H9 (cell line): ENCODE data around the gene IQCE. TPM values are rescaled to one million over a fixed set of nuclear protein-coding genes. Genes with fewer than 3 reads are reported as not detected.

ENCODE experiments used
- DNase-seq: peaks from one replicate; pipeline ENCODE4 v3.0.0-alpha.2; 2017
- H2AFZ ChIP-seq: one replicate; pipeline ENCODE4 v1.6.1; 2013; ENCODE audit warnings: mild to moderate bottlenecking, low read length, control low read depth, moderate library complexity
- H2AK5ac ChIP-seq: 2 replicates; pipeline ENCODE4 v1.6.1; 2013; ENCODE audit warnings: low read length, control low read depth, mixed read lengths; ENCODE audit not compliant: insufficient read length
- H2BK120ac ChIP-seq: one replicate; pipeline ENCODE4 v1.6.1; 2013; ENCODE audit warnings: low read depth, mild to moderate bottlenecking, low read length, control low read depth, inconsistent platforms; ENCODE audit not compliant: poor library complexity, severe bottlenecking
- H2BK12ac ChIP-seq: 2 replicates; pipeline ENCODE4 v1.6.1; 2013; ENCODE audit warnings: low read length, control low read depth, mixed read lengths, low read depth; ENCODE audit not compliant: insufficient read length
- H2BK15ac ChIP-seq: 2 replicates; pipeline ENCODE4 v1.6.1; 2013; ENCODE audit warnings: low read depth, low read length, control low read depth
- H2BK20ac ChIP-seq: one replicate; pipeline ENCODE4 v1.6.1; 2013; ENCODE audit warnings: low read depth, mild to moderate bottlenecking, low read length, control low read depth, inconsistent platforms; ENCODE audit not compliant: poor library complexity, severe bottlenecking
- H2BK5ac ChIP-seq: 2 replicates; pipeline ENCODE4 v1.6.1; 2013; ENCODE audit warnings: low read length, control low read depth, mixed read lengths; ENCODE audit not compliant: insufficient read length
- H3K14ac ChIP-seq: 2 replicates; pipeline ENCODE4 v1.6.1; 2013; ENCODE audit warnings: low read length, control low read depth; ENCODE audit not compliant: insufficient read depth
- H3K18ac ChIP-seq: 2 replicates; pipeline ENCODE4 v1.6.1; 2013; ENCODE audit warnings: low read depth, mild to moderate bottlenecking, mixed read lengths, low read length, control low read depth; ENCODE audit not compliant: insufficient read length
- H3K23ac ChIP-seq: 2 replicates; pipeline ENCODE4 v1.6.1; 2013; ENCODE audit warnings: low read length, control low read depth, mixed read lengths, low read depth; ENCODE audit not compliant: insufficient read length
- H3K23me2 ChIP-seq: 2 replicates; pipeline ENCODE4 v1.6.1; 2013; ENCODE audit warnings: low read depth, mild to moderate bottlenecking, mixed read lengths, low read length, control low read depth; ENCODE audit not compliant: insufficient read length, poor library complexity, severe bottlenecking
- H3K27ac ChIP-seq: 2 replicates; pipeline ENCODE4 v1.5.1; 2013; ENCODE audit warnings: low read length, control low read depth, mixed read lengths, low read depth; ENCODE audit not compliant: insufficient read length
- H3K27me3 ChIP-seq: 2 replicates; pipeline ENCODE4 v1.6.1; 2013; ENCODE audit warnings: low read length, control low read depth, inconsistent platforms; ENCODE audit not compliant: insufficient read depth
- H3K4ac ChIP-seq: 2 replicates; pipeline ENCODE4 v1.6.1; 2013; ENCODE audit warnings: low read depth, mild to moderate bottlenecking, control low read depth, inconsistent platforms, low read length, moderate library complexity
- H3K4me1 ChIP-seq: 2 replicates; pipeline ENCODE4 v1.6.1; 2013; ENCODE audit warnings: low read length, control low read depth, inconsistent platforms; ENCODE audit not compliant: insufficient read depth
- H3K4me2 ChIP-seq: 2 replicates; pipeline ENCODE4 v1.6.1; 2013; ENCODE audit warnings: low read length, control low read depth, mixed read lengths; ENCODE audit not compliant: insufficient read length, insufficient read depth
- H3K56ac ChIP-seq: 2 replicates; pipeline ENCODE4 v1.6.1; 2013; ENCODE audit warnings: low read depth, mild to moderate bottlenecking, mixed read lengths, low read length, control low read depth; ENCODE audit not compliant: insufficient read length
- H3K79me1 ChIP-seq: 2 replicates; pipeline ENCODE4 v1.6.1; 2013; ENCODE audit warnings: low read depth, mild to moderate bottlenecking, moderate library complexity, low read length, control low read depth, inconsistent platforms; ENCODE audit not compliant: insufficient read depth, poor library complexity, severe bottlenecking
- H3K79me2 ChIP-seq: 2 replicates; pipeline ENCODE4 v1.6.1; 2013; ENCODE audit warnings: low read length, control low read depth, inconsistent platforms; ENCODE audit not compliant: insufficient read depth
- H3K9ac ChIP-seq: 2 replicates; pipeline ENCODE4 v1.6.1; 2013; ENCODE audit warnings: low read length, control low read depth, mixed read lengths; ENCODE audit not compliant: insufficient read length; ENCODE audit errors: extremely low read depth
- H3K9me3 ChIP-seq: one replicate; pipeline ENCODE4 v1.6.1; 2013; ENCODE audit warnings: low read depth, low read length, inconsistent platforms; ENCODE audit not compliant: control insufficient read depth
- H3T11ph ChIP-seq: one replicate; pipeline ENCODE4 v1.6.1; 2013; ENCODE audit warnings: mild to moderate bottlenecking, low read length, control low read depth, inconsistent platforms
- H4K20me1 ChIP-seq: one replicate; pipeline ENCODE4 v1.6.1; 2013; ENCODE audit not compliant: control insufficient read depth, insufficient read length, insufficient read depth
- H4K5ac ChIP-seq: 2 replicates; pipeline ENCODE4 v1.6.1; 2013; ENCODE audit warnings: low read depth, mild to moderate bottlenecking, mixed read lengths, low read length, control low read depth; ENCODE audit not compliant: insufficient read length
- H4K8ac ChIP-seq: replicated peaks from 2 replicates; pipeline ENCODE4 v1.6.1; 2013; ENCODE audit warnings: low read length, control low read depth, mixed read lengths, low read depth; ENCODE audit not compliant: insufficient read length
- H4K91ac ChIP-seq: 2 replicates; pipeline ENCODE4 v1.6.1; 2013; ENCODE audit warnings: low read depth, mild to moderate bottlenecking, moderate library complexity, mixed read lengths, low read length, control low read depth; ENCODE audit not compliant: insufficient read length
- H3K27ac Mint-ChIP-seq, 3 experiments: 2 replicates in 2 of 3; 3 replicates in 1 of 3; pipeline ENCODE4 v1.8.0; 2020 to 2021; ENCODE audit warnings: mixed read lengths in 3 of 3, mild to moderate bottlenecking in 1 of 3, moderate library complexity in 1 of 3
- H3K27me3 Mint-ChIP-seq: 2 replicates; pipeline ENCODE4 v1.8.0; 2021; ENCODE audit warnings: low read depth, mild to moderate bottlenecking, moderate library complexity, mixed read lengths
- H3K36me3 Mint-ChIP-seq, 3 experiments: 2 replicates in 2 of 3; 3 replicates in 1 of 3; pipeline ENCODE4 v1.8.0; 2020 to 2021; ENCODE audit warnings: low read depth in 3 of 3, mixed read lengths in 3 of 3; ENCODE audit not compliant: insufficient read depth in 1 of 3
- H3K4me1 Mint-ChIP-seq, 2 experiments: 2 replicates each; pipeline ENCODE4 v1.8.0; 2020; ENCODE audit warnings: mixed read lengths in 2 of 2
- H3K4me3 Mint-ChIP-seq, 2 experiments: 2 replicates in 1 of 2; 3 replicates in 1 of 2; pipeline ENCODE4 v1.8.0; 2020 to 2021; ENCODE audit warnings: mild to moderate bottlenecking in 2 of 2, mixed read lengths in 2 of 2, moderate library complexity in 1 of 2
- H3K9me3 Mint-ChIP-seq, 2 experiments: 2 replicates in 1 of 2; 3 replicates in 1 of 2; pipeline ENCODE4 v1.8.0; 2020; ENCODE audit warnings: mild to moderate bottlenecking in 2 of 2, mixed read lengths in 2 of 2, moderate library complexity in 1 of 2
- WGBS: extraction: QIAGEN DNeasy Blood & Tissue Kit; methylation state at CpG from one replicate; pipeline ENCODE4 v1.1.7; 2013; ENCODE audit warnings: missing lambda C conversion rate, low lambda C conversion rate, mixed read lengths; ENCODE audit not compliant: insufficient read length; ENCODE audit errors: extremely low coverage; 5-methylcytosine and 5-hydroxymethylcytosine counted together
- total RNA-seq: library from RNA; stranded (reverse); gene quantifications from 2 replicates; pipeline ENCODE4 v1.2.1, GENCODE V29; 2021
- TF ChIP-seq, protein P1 (sequence below): fragments of 200-600 bp; sonication (generic); conservative IDR thresholded peaks from 3 replicates; pipeline ENCODE4 v1.8.0; 2021; ENCODE audit warnings: antibody characterized with exemption, mild to moderate bottlenecking

IQCE gene
- total RNA-seq, 1 experiment from 2014 or later, result 7.0 TPM

DNA sequence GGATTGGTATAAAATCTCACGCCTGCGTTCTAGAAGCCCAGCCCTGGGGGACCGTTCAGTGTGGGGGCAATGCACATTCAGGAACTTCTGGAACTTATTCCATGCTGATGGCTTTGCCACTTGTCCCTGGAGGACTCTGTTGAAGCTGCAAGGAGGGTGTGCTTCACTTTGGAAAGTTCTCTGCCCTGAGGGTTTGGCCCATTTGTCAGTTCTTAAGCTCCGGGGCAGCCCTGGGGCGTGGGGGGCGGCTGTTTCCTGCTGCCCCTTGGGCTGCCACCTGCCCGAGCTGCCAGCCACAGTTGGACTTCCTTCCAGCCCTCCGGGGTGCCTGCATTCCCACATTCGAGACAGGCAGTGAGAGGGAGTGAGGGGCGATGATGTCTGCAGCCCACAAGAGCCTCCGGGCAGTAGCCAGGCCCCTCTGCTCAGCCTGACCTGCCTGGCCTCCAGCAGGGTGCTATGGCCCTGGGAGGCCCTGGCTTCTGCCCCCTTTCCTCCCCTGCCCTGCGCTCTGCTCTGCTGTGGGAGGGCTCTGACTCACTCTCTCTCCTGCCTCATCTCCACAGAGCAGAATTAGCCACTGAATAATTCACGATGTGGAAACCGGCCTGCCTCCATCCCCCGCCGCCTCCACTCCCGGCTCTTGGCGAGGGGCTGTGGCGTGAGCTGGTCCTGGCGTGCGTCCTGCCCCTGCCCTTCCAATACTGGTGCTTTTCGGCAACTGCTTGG is 74.9 kb downstream of the IQCE start:
- Histone ChIP-seq H2BK120ac (no peak overlapping the region), H4K5ac (no peak overlapping the region), H2BK12ac (no peak overlapping the region), H3K23me2 (peaks cover 18% of the 10 kb centered on the region), H2AK5ac (no peak overlapping the region), H3K9me3 (no peaks in the 10 kb centered on the region), H3K18ac (no peak overlapping the region), H4K91ac (no peak overlapping the region), H2AFZ (no peak overlapping the region), H3K23ac (no peak overlapping the region), H4K20me1 (peaks cover 4% of the 10 kb centered on the region), H4K8ac (no peak overlapping the region), H3K9ac (peak overlapping the region; percentile 83), H3K79me2 (peaks cover 39% of the 10 kb centered on the region; the same call in 1 of the 2 replicates), H2BK5ac (no peak overlapping the region), H3K4ac (no peak overlapping the region), H3T11ph (no peak overlapping the region), H3K4me2 (peak overlapping the region; percentile 83), H3K56ac (no peak overlapping the region), H2BK20ac (no peak overlapping the region), H3K14ac (no peak overlapping the region), H2BK15ac (no peak overlapping the region), H3K4me1 (no peaks in the 10 kb centered on the region), H3K27ac (no peak overlapping the region), H3K27me3 (no peaks in the 10 kb centered on the region), H3K79me1 (peaks cover 4% of the 10 kb centered on the region)
- H3K36me3 Mint-ChIP-seq, result peaks cover 1 to 8% (median 7%) of the 10 kb centered on the region in 3 experiments; a peak in 5 of 7 replicates
- TF ChIP-seq, protein P1, sequence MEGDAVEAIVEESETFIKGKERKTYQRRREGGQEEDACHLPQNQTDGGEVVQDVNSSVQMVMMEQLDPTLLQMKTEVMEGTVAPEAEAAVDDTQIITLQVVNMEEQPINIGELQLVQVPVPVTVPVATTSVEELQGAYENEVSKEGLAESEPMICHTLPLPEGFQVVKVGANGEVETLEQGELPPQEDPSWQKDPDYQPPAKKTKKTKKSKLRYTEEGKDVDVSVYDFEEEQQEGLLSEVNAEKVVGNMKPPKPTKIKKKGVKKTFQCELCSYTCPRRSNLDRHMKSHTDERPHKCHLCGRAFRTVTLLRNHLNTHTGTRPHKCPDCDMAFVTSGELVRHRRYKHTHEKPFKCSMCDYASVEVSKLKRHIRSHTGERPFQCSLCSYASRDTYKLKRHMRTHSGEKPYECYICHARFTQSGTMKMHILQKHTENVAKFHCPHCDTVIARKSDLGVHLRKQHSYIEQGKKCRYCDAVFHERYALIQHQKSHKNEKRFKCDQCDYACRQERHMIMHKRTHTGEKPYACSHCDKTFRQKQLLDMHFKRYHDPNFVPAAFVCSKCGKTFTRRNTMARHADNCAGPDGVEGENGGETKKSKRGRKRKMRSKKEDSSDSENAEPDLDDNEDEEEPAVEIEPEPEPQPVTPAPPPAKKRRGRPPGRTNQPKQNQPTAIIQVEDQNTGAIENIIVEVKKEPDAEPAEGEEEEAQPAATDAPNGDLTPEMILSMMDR, result no peak
- H3K4me3 Mint-ChIP-seq, result peak overlapping the region; percentile 85 to 95
- H3K4me1 Mint-ChIP-seq, result peaks cover 14 to 15% of the 10 kb centered on the region in 2 experiments
- H3K27ac Mint-ChIP-seq, result peak overlapping the region; percentile 70 to 81 (median 74); a peak in 4 of 7 replicates
- H3K9me3 Mint-ChIP-seq, result no peaks in the 10 kb centered on the region
- DNase-seq, result no peak
- no CpG with 5 or more reads among the region's 22 CpGs for WGBS
- no peaks in the 10 kb centered on the region for H3K27me3 Mint-ChIP-seq
